HEK293 (cell line): ENCODE data around the gene GRID2.

ENCODE experiments used
- CTCF ChIA-PET: fragments of 350-600 bp; formaldehyde crosslinking; extraction: SDS; loops from one replicate; lab custom pipeline; 2021; ENCODE audit warnings: antibody characterized with exemption; lab: Yijun Ruan, JAX
- POLR2A ChIA-PET: fragments of 300-600 bp; formaldehyde crosslinking; extraction: SDS; loops from one replicate; lab custom pipeline; 2020; ENCODE audit warnings: antibody characterized with exemption, inconsistent platforms; lab: Yijun Ruan, JAX
- H3K27ac ChIP-seq: fragments of 200-500 bp; sonication (Bioruptor generic); 2 replicates; pipeline ENCODE4 v1.5.1; 2014; ENCODE audit warnings: low read depth, low read length, control low read depth, inconsistent platforms; ENCODE audit errors: extremely low read depth
- H3K36me3 ChIP-seq, 2 experiments: fragments of 200-500 bp in 1 of 2; sonication (Bioruptor generic) in 1 of 2; 1 replicate in 1 of 2; 2 replicates in 1 of 2; pipeline ENCODE4 v1.5.1; 2014 to 2017; ENCODE audit warnings: inconsistent platforms in 2 of 2, low read length in 2 of 2; ENCODE audit not compliant: control insufficient read depth in 2 of 2, insufficient read depth in 1 of 2
- H3K4me1 ChIP-seq: fragments of 200-500 bp; sonication (Bioruptor generic); 2 replicates; pipeline ENCODE4 v1.5.1; 2014; ENCODE audit warnings: mild to moderate bottlenecking, low read length, inconsistent platforms; ENCODE audit not compliant: control insufficient read depth, insufficient read depth
- H3K4me3 ChIP-seq: 2 replicates; pipeline ENCODE4 v1.5.1; 2011; ENCODE audit warnings: low read depth, mild to moderate bottlenecking, control low read depth, low read length, moderate library complexity
- H3K9me3 ChIP-seq: fragments of 200-500 bp; sonication (Bioruptor generic); 2 replicates; pipeline ENCODE4 v1.5.1; 2014; ENCODE audit warnings: low read depth, low read length, inconsistent platforms; ENCODE audit not compliant: control insufficient read depth, insufficient read depth
- CTCF ChIP-seq: fragments of 450-650 bp; formaldehyde crosslinking; IDR thresholded peaks from 2 replicates; pipeline ENCODE4 v1.5.1; 2016; ENCODE audit warnings: missing biosample characterization, missing genetic modification characterization
- INSM2 ChIP-seq: fragments of 450-650 bp; formaldehyde crosslinking; IDR thresholded peaks from 2 replicates; pipeline ENCODE4 v1.5.1; 2016; ENCODE audit warnings: missing biosample characterization, missing genetic modification characterization
- MYNN ChIP-seq: fragments of 450-650 bp; formaldehyde crosslinking; IDR thresholded peaks from 2 replicates; pipeline ENCODE4 v1.5.1; 2016; ENCODE audit warnings: missing biosample characterization, missing genetic modification characterization, borderline replicate concordance
- REST ChIP-seq: fragments of 450-650 bp; formaldehyde crosslinking; IDR thresholded peaks from 2 replicates; pipeline ENCODE4 v1.5.1; 2016; ENCODE audit warnings: missing biosample characterization, missing genetic modification characterization
- ZBTB17 ChIP-seq: fragments of 450-650 bp; formaldehyde crosslinking; IDR thresholded peaks from 2 replicates; pipeline ENCODE4 v1.5.1; 2016; ENCODE audit warnings: missing biosample characterization, missing genetic modification characterization
- ZBTB20 ChIP-seq: fragments of 450-650 bp; formaldehyde crosslinking; IDR thresholded peaks from 2 replicates; pipeline ENCODE4 v1.5.1; 2016; ENCODE audit warnings: missing biosample characterization, missing genetic modification characterization
- ZBTB26 ChIP-seq: fragments of 450-650 bp; formaldehyde crosslinking; optimal IDR thresholded peaks from 2 replicates; pipeline ENCODE3; 2016; ENCODE audit warnings: missing biosample characterization, mild to moderate bottlenecking, missing genetic modification characterization
- ZFP41 ChIP-seq: fragments of 450-650 bp; formaldehyde crosslinking; IDR thresholded peaks from 2 replicates; pipeline ENCODE4 v1.5.1; 2016; ENCODE audit warnings: missing biosample characterization, missing genetic modification characterization, borderline replicate concordance
- ZNF223 ChIP-seq: fragments of 450-650 bp; formaldehyde crosslinking; IDR thresholded peaks from 2 replicates; pipeline ENCODE4 v1.5.1; 2016; ENCODE audit warnings: missing biosample characterization, missing genetic modification characterization
- ZNF280C ChIP-seq: fragments of 450-650 bp; formaldehyde crosslinking; IDR thresholded peaks from 2 replicates; pipeline ENCODE4 v1.5.1; 2016; ENCODE audit warnings: missing biosample characterization, missing genetic modification characterization
- ZNF341 ChIP-seq: fragments of 450-650 bp; formaldehyde crosslinking; IDR thresholded peaks from 2 replicates; pipeline ENCODE4; 2016; ENCODE audit warnings: low read depth, missing biosample characterization, missing genetic modification characterization
- ZNF398 ChIP-seq: fragments of 450-650 bp; formaldehyde crosslinking; IDR thresholded peaks from 2 replicates; pipeline ENCODE4 v1.5.1; 2017; ENCODE audit warnings: missing biosample characterization, missing genetic modification characterization
- ZNF529 ChIP-seq: fragments of 450-650 bp; formaldehyde crosslinking; IDR thresholded peaks from 2 replicates; pipeline ENCODE4 v1.5.1; 2017; ENCODE audit warnings: missing genetic modification characterization, missing biosample characterization; ENCODE audit not compliant: insufficient replicate concordance
- ZNF558 ChIP-seq: fragments of 450-650 bp; formaldehyde crosslinking; IDR thresholded peaks from 2 replicates; pipeline ENCODE4 v1.5.1; 2016; ENCODE audit warnings: missing biosample characterization, missing genetic modification characterization
- ZNF76 ChIP-seq: fragments of 450-650 bp; formaldehyde crosslinking; IDR thresholded peaks from 2 replicates; pipeline ENCODE4; 2016; ENCODE audit warnings: low read depth, missing biosample characterization, missing genetic modification characterization, borderline replicate concordance
- ZSCAN18 ChIP-seq: fragments of 450-650 bp; formaldehyde crosslinking; IDR thresholded peaks from 2 replicates; pipeline ENCODE4 v1.5.1; 2016; ENCODE audit warnings: missing biosample characterization, missing genetic modification characterization
- ZSCAN4 ChIP-seq: fragments of 450-650 bp; formaldehyde crosslinking; IDR thresholded peaks from 2 replicates; pipeline ENCODE4 v1.5.1; 2017; ENCODE audit warnings: missing biosample characterization, missing genetic modification characterization

The GRID2 gene

GRCh38 chr4:92303621-92304027, at the start of gene GRID2:
Gene GRID2 (plus strand): TSS chr4:92303966.
- no peak within 1 kb of the TSS for H3K27ac ChIP-seq
- peak within 1 kb of the TSS; percentile 38 for H3K4me3 ChIP-seq
- no peaks in the 10 kb centered on the region for H3K9me3 ChIP-seq
- TF ChIP-seq ZSCAN18 (tag by site-specific recombination) = no peak
- no peak for TF ChIP-seq MYNN
- TF ChIP-seq ZNF280C (tag by site-specific recombination) = no peak
- peak; percentile 57 for TF ChIP-seq ZBTB17 (tag by site-specific recombination)
- peak; percentile 59 for TF ChIP-seq ZBTB26
- no peak for TF ChIP-seq ZSCAN4 (tag by site-specific recombination)
- TF ChIP-seq CTCF (tag by site-specific recombination) = no peak
- TF ChIP-seq ZNF341 (tag by site-specific recombination) = peak; percentile 45
- no peaks in the 10 kb centered on the region for H3K36me3 ChIP-seq
- no peaks in the 10 kb centered on the region for H3K4me1 ChIP-seq
- ChIA-PET POLR2A (no interaction called here), CTCF (interaction anchor here (0.7 kb wide), 1 partner anchor 56 kb away, joined by 3 read pairs; no protein-coding TSS in a partner anchor)

- CTCF ChIA-PET = no interaction called here
- H3K4me1 ChIP-seq = no peaks in the 10 kb centered on the region
- POLR2A ChIA-PET = no interaction called here
- H3K4me3 ChIP-seq = no peak overlapping the region
- no peak overlapping the region for H3K27ac ChIP-seq
- no peaks in the 10 kb centered on the region for H3K36me3 ChIP-seq
- H3K9me3 ChIP-seq = no peaks in the 10 kb centered on the region
- no peak for TF ChIP-seq REST (tag by site-specific recombination)
- TF ChIP-seq ZNF398 = no peak
- TF ChIP-seq INSM2 (tag by site-specific recombination) = no peak
- no peak for TF ChIP-seq ZNF76
- TF ChIP-seq ZNF223 (tag by site-specific recombination) = no peak
- no peak for TF ChIP-seq ZNF558 (tag by site-specific recombination)
- no peak for TF ChIP-seq ZBTB20
- TF ChIP-seq ZFP41 (tag by site-specific recombination) = no peak
- no peak for TF ChIP-seq ZNF529
Measured at GRCh38 chr4:92253986-92254671, 49.6 kb upstream of the GRID2 start.
